Transverse colon (tissue), 4 donors: Measurements from ENCODE around the gene LYZL1. TPM values are rescaled to one million over a fixed set of nuclear protein-coding genes. Genes with fewer than 3 reads are reported as not detected.

Experiments used
- DNase-seq: peaks from one replicate; pipeline ENCODE4 v3.0.0-alpha.2; 2019
- H3K27ac ChIP-seq, 4 donors: fragments of 200-600 bp; sonication (generic); 2 replicates each; pipeline ENCODE4 v1.5.1; 2016 to 2018; ENCODE audit warnings: inconsistent platforms in 4 of 4
- H3K27me3 ChIP-seq: fragments of 200-600 bp; sonication (generic); 2 replicates; pipeline ENCODE4 v1.5.1; 2017; ENCODE audit warnings: inconsistent platforms
- H3K36me3 ChIP-seq, 4 donors: fragments of 200-600 bp; sonication (generic); 2 replicates each; pipeline ENCODE4 v1.5.1; 2017 to 2019; ENCODE audit warnings: inconsistent platforms in 4 of 4
- H3K4me1 ChIP-seq, 4 donors: fragments of 200-600 bp; sonication (generic); 2 replicates each; pipeline ENCODE4 v1.5.1; 2017 to 2020; ENCODE audit warnings: inconsistent platforms in 4 of 4
- H3K4me3 ChIP-seq, 4 donors: fragments of 200-600 bp; sonication (generic); 1 replicate in 1 of 4; 2 replicates in 3 of 4; pipeline versions ENCODE4 v1.5.1 to v1.6.1; 2017 to 2019; ENCODE audit warnings: inconsistent platforms in 4 of 4
- H3K9me3 ChIP-seq, 2 donors: fragments of 200-600 bp; sonication (generic); 2 replicates each; pipeline ENCODE4 v1.5.1; 2017 to 2019; ENCODE audit warnings: inconsistent platforms in 2 of 2
- EP300 ChIP-seq: sonication (generic); formaldehyde crosslinking; IDR thresholded peaks from one replicate; pipeline ENCODE4 v1.6.1; 2017; ENCODE audit warnings: antibody characterized with exemption, low read depth
- POLR2A ChIP-seq: fragments of 450-650 bp; IDR thresholded peaks from one replicate; pipeline ENCODE4 v1.6.1; 2016; ENCODE audit warnings: antibody characterized with exemption, mild to moderate bottlenecking, moderate library complexity
- POLR2AphosphoS5 ChIP-seq, 3 donors: sonication (generic); formaldehyde crosslinking; IDR thresholded peaks; one replicate each; pipeline ENCODE4 v1.6.1; 2016; ENCODE audit warnings: antibody characterized with exemption in 3 of 3
- WGBS, 2 donors: methylation state at CpG; one replicate each; pipeline ENCODE4 v1.1.5; 2018; ENCODE audit warnings: low coverage in 1 of 2; 5-methylcytosine and 5-hydroxymethylcytosine counted together
- in situ Hi-C, 4 donors: fragments of 200-750 bp; cut with MboI; loops; one replicate each; pipeline versions ENCODE4 v1.15.0 to v1.15.1; 2017; ENCODE audit warnings: low sequenced_read_pairs in 3 of 4, low pct_ligation_motif_present in 1 of 4, low pct_unique_long_range_greater_than_20kb in 1 of 4
- intact Hi-C: fragments of 100-400 bp; cut with DNase I; formaldehyde crosslinking; loops from one replicate; pipeline ENCODE4 v1.15.1; 2023; ENCODE audit warnings: low total_unique reads
- total RNA-seq, 4 donors: library from RNA; depleted of rRNA; stranded (reverse); fragments of >200 nt; gene quantifications; one replicate each; pipeline ENCODE4 v1.1.0, GENCODE V29; 2016
- TF ChIP-seq, protein P1 (sequence below), 5 experiments: fragments of 200-600 bp in 3 of 5; fragments of 450-650 bp in 2 of 5; sonication (generic) in 3 of 5; IDR thresholded peaks; 1 replicate in 2 of 5; 2 replicates in 3 of 5; pipeline ENCODE4 v1.5.1; 2016 to 2017; ENCODE audit warnings: antibody characterized with exemption in 5 of 5, inconsistent platforms in 3 of 5, mild to moderate bottlenecking in 2 of 5, moderate library complexity in 1 of 5

The LYZL1 gene
- total RNA-seq, 4 donors from 2014 or later = not detected

DNA sequence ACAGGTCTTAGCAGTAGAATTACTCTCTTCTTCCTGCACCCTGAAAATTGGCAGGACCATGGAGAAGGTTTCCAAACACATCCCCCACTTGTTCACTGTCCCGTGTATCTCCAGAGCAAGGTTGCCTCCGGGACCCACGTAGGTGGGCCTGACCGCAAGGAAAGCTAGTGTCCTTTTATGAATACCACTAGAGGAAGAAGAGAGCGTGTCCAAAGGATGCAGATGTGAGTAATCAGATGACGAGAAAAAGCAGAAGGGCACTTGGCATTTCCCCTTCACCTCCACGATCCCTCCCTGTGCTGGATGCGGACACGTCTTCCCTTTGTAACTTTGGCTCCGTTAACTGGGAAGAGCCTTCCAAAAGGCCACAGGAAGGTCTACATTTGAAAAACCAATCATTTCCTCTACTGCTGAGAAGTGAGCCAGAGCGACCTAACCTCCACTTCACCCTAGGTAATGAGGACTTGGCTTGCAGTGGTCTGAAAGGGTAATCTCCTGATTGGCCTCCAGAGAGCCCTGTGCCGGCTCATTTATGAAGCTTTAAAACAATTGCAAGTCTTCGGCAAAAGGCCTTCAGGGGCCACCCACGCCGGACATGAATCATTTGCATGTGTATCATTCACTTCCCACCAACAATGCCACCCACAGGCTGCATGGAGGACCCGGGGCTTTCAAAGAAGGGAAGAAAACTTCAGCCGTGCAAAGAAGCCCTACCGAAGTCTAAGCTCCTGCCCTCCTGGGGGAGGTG, 55.4 kb downstream of the LYZL1 start:
- no peak overlapping the region for H3K27ac ChIP-seq
- H3K4me1 ChIP-seq = no peaks in the 10 kb centered on the region
- no peaks in the 10 kb centered on the region for H3K36me3 ChIP-seq
- DNase-seq = no peak
- intact Hi-C loops = no loop called here
- WGBS, 2 donors = 66 to 71% methylated on average over 3 to 18 of the region's 18 CpGs
- no peaks in the 10 kb centered on the region for H3K9me3 ChIP-seq
- TF ChIP-seq POLR2AphosphoS5 (IDR thresholded peaks at IDR 0.05) = no peak
- no peak for TF ChIP-seq POLR2A
- no peak for TF ChIP-seq EP300
- TF ChIP-seq, protein P1, sequence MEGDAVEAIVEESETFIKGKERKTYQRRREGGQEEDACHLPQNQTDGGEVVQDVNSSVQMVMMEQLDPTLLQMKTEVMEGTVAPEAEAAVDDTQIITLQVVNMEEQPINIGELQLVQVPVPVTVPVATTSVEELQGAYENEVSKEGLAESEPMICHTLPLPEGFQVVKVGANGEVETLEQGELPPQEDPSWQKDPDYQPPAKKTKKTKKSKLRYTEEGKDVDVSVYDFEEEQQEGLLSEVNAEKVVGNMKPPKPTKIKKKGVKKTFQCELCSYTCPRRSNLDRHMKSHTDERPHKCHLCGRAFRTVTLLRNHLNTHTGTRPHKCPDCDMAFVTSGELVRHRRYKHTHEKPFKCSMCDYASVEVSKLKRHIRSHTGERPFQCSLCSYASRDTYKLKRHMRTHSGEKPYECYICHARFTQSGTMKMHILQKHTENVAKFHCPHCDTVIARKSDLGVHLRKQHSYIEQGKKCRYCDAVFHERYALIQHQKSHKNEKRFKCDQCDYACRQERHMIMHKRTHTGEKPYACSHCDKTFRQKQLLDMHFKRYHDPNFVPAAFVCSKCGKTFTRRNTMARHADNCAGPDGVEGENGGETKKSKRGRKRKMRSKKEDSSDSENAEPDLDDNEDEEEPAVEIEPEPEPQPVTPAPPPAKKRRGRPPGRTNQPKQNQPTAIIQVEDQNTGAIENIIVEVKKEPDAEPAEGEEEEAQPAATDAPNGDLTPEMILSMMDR (IDR thresholded peaks at IDR 0.05) = no peak
- no peak overlapping the region for H3K4me3 ChIP-seq
- in situ Hi-C loops = no loop called here
- no peaks in the 10 kb centered on the region for H3K27me3 ChIP-seq

DNA sequence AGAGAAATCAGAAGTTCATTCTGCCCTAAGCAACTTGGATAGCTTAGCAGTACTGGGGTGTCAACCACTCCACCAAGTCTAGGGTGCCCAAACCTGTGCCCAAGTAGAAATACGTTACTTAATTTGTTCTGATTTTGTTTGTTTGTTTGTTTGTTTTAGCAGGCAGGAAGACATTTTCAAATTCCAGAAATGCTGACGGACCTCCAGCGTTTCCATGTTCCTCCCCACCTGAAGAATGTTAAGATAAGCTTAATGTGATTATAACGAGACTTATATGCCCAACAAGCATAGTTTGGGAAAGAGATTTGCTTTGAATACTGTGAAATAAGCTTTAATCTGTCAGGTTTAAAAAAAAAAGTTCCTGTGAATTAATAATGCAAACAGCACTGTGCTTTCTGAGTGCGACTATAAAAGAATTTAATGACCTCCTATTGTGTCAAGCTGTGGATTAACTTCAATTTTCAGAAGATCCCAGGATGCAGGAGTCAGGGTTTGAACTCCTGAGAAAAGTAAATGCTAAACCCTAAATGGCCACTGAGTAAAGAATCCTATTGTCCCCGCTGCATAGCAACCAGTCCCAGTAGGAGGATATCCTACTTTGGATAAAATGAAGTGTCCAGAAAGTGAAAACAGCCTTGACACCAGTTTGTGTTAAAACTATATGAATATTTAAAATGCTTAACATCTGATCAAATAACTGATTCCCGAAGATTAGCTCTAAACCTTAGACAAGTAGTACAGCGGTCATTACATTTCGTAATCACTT, 56.5 kb downstream of the LYZL1 start:
- no peak for TF ChIP-seq POLR2AphosphoS5 (IDR thresholded peaks at IDR 0.05)
- TF ChIP-seq, protein P1 (IDR thresholded peaks at IDR 0.05) = no peak
- TF ChIP-seq EP300 = no peak
- no peak for TF ChIP-seq POLR2A
- in situ Hi-C loops (no loop called here), intact Hi-C loops (no loop called here)
- no peak overlapping the region for H3K4me3 ChIP-seq
- H3K9me3 ChIP-seq = no peaks in the 10 kb centered on the region
- no peaks in the 10 kb centered on the region for H3K36me3 ChIP-seq
- 74 to 78% methylated on average over 9 of the region's 9 CpGs for WGBS, 2 donors
- H3K27me3 ChIP-seq = no peaks in the 10 kb centered on the region
- H3K4me1 ChIP-seq = no peaks in the 10 kb centered on the region
- no peak overlapping the region for H3K27ac ChIP-seq
- DNase-seq = no peak

DNA sequence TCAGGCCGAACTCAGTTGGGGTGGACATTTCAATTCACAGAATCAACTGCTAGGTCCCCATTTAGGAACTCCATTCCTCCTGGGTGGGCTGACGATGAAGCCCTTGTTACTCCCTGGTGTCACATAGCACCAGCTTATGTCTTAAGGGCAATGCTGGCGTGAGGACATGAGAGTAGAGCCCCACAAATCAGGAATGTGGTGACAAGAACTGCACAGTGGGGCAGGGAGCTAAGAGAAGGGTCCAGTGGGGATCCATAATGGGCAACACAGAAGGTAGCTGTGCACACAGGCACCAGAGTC, 57.0 kb downstream of the LYZL1 start:
- no peaks in the 10 kb centered on the region for H3K27me3 ChIP-seq
- TF ChIP-seq POLR2AphosphoS5 (IDR thresholded peaks at IDR 0.05) = no peak
- no peak for TF ChIP-seq EP300
- TF ChIP-seq, protein P1 (IDR thresholded peaks at IDR 0.05) = no peak
- TF ChIP-seq POLR2A = no peak
- H3K27ac ChIP-seq = no peak overlapping the region
- 90 to 100% methylated on average over 1 to 3 of the region's 3 CpGs for WGBS, 2 donors
- no peaks in the 10 kb centered on the region for H3K4me1 ChIP-seq
- no peaks in the 10 kb centered on the region for H3K36me3 ChIP-seq
- intact Hi-C loops = no loop called here
- no peaks in the 10 kb centered on the region for H3K9me3 ChIP-seq
- in situ Hi-C loops = no loop called here
- no peak for DNase-seq
- no peak overlapping the region for H3K4me3 ChIP-seq

DNA sequence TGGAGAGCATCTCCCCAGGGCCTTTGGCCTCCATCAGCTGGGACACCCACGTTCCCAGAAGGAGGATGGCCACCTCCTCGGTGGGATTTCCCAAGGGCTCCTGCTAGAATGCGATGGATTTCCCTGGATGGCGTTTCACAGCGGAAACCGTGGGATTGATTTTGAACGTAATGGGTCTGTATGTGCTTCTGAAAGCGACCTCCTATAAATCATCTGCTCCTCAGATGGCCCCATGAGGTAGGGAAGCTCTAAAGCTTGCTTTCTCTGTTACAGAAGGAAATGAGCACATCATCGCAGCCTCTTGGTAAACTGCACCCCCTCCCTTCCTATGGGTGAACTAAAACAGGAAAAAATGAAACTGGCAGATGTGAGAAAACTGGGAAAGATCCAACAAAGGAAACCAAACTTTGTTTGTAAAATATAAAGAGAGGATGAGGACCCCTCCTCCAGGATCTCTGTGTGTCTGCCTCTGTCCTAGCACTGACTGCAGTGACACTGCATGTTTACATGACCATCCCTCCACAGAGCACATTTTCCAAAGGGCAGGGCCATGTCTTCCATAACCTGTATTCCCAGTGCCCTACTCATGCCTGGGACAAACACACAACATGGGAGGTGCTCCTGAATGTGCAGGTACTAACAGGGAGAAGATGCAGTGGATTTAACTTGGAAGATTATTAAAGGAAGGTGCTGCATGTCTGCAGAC, 57.6 kb downstream of the LYZL1 start:
- intact Hi-C loops (no loop called here), in situ Hi-C loops (no loop called here)
- Histone ChIP-seq H3K4me3 (no peak overlapping the region), H3K27ac (no peak overlapping the region), H3K27me3 (no peaks in the 10 kb centered on the region), H3K4me1 (no peaks in the 10 kb centered on the region), H3K9me3 (no peaks in the 10 kb centered on the region), H3K36me3 (no peaks in the 10 kb centered on the region)
- TF ChIP-seq, protein P1 (IDR thresholded peaks at IDR 0.05) = no peak
- TF ChIP-seq POLR2A (no peak), EP300 (no peak), POLR2AphosphoS5 (IDR thresholded peaks at IDR 0.05) (no peak)
- DNase-seq = no peak
- WGBS, 2 donors = 81 to 83% methylated on average over 1 to 9 of the region's 9 CpGs
